Measurements from ENCODE around the gene PCDHB16.

Gene PCDHB16

GRCh38 chr5:141234109-141234667 lies 52.0 kb downstream of the PCDHB16 start:
- DNase-seq (ENCODE audit: low read depth), result no peak
